Natural killer cell (primary cell): Measurements from ENCODE around the gene RNF17. TPM values are rescaled to one million over a fixed set of nuclear protein-coding genes. Genes with fewer than 3 reads are reported as not detected.
A peak's percentile ranks its signal among the peaks of the same experiment; 100 is the strongest.

ENCODE experiments used
- ATAC-seq, 3 donors: fragments of 150-1000 bp in 2 of 3; fragments of 200-7000 bp in 1 of 3; cut with Tn5 transposase; 1 replicate in 1 of 3; 2 replicates in 2 of 3; pipeline ENCODE4 v1.10.0; 2021; ENCODE audit warnings: mild to moderate bottlenecking in 2 of 3, moderate library complexity in 2 of 3
- DNase-seq, 2 donors: peaks; one replicate each; pipeline versions ENCODE4 v3.0.0 to v3.0.0-alpha.2; 2013 to 2021; ENCODE audit warnings: mixed read lengths in 1 of 2
- H3K27ac ChIP-seq: one replicate; pipeline ENCODE4 v1.5.1; 2013; ENCODE audit warnings: mild to moderate bottlenecking, low read length
- H3K27me3 ChIP-seq: one replicate; pipeline ENCODE4 v1.6.1; 2013; ENCODE audit warnings: low read length; ENCODE audit not compliant: control insufficient read depth, insufficient read depth
- H3K36me3 ChIP-seq: one replicate; pipeline ENCODE4 v1.6.1; 2013; ENCODE audit warnings: low read length; ENCODE audit not compliant: control insufficient read depth, insufficient read depth
- H3K4me1 ChIP-seq: one replicate; pipeline ENCODE4 v1.6.1; 2013; ENCODE audit warnings: low read length; ENCODE audit not compliant: control insufficient read depth, insufficient read depth
- H3K4me3 ChIP-seq: one replicate; pipeline ENCODE4 v1.5.1; 2013; ENCODE audit warnings: low read length
- H3K9me3 ChIP-seq: one replicate; pipeline ENCODE4 v1.6.1; 2013; ENCODE audit warnings: low read length; ENCODE audit not compliant: control insufficient read depth, insufficient read depth
- H3K27ac Mint-ChIP-seq, 2 donors: one replicate each; pipeline ENCODE4 v1.8.0; 2022; ENCODE audit warnings: mild to moderate bottlenecking in 2 of 2, mixed read lengths in 2 of 2, moderate library complexity in 1 of 2
- H3K27me3 Mint-ChIP-seq, 2 donors: one replicate each; pipeline ENCODE4 v1.8.0; 2022; ENCODE audit warnings: low read depth in 2 of 2, mixed read lengths in 2 of 2
- H3K36me3 Mint-ChIP-seq: one replicate; pipeline ENCODE4 v1.8.0; 2022; ENCODE audit warnings: mixed read lengths
- H3K4me1 Mint-ChIP-seq, 2 donors: one replicate each; pipeline ENCODE4 v1.8.0; 2022; ENCODE audit warnings: mixed read lengths in 2 of 2
- H3K4me3 Mint-ChIP-seq: one replicate; pipeline ENCODE4 v1.8.0; 2022; ENCODE audit warnings: mild to moderate bottlenecking, moderate library complexity, mixed read lengths
- H3K9me3 Mint-ChIP-seq, 2 donors: one replicate each; pipeline ENCODE4 v1.8.0; 2022; ENCODE audit warnings: mixed read lengths in 2 of 2
- CTCF ChIP-seq: fragments of 200-600 bp; IDR thresholded peaks from one replicate; pipeline ENCODE4 v1.8.0; 2022; ENCODE audit warnings: antibody characterized with exemption
- WGBS: methylation state at CpG from one replicate; pipeline ENCODE4 v1.1.7; 2013; ENCODE audit warnings: missing lambda C conversion rate; ENCODE audit not compliant: insufficient coverage; 5-methylcytosine and 5-hydroxymethylcytosine counted together
- intact Hi-C: fragments of 100-400 bp; cut with micrococcal nuclease; formaldehyde crosslinking; loops from one replicate; pipeline ENCODE4 v1.14.2; 2022
- total RNA-seq, 4 donors: library from RNA; stranded (reverse); fragments of 120-200 nt in 1 of 4; gene quantifications; one replicate each; pipeline versions ENCODE4 v1.2.3 to v1.2.4, GENCODE V29; 2013 to 2022

Gene RNF17
- total RNA-seq, 3 donors from 2014 or later (not counting 1 experiment from before 2014, with no cell fraction given) = not detected

DNA sequence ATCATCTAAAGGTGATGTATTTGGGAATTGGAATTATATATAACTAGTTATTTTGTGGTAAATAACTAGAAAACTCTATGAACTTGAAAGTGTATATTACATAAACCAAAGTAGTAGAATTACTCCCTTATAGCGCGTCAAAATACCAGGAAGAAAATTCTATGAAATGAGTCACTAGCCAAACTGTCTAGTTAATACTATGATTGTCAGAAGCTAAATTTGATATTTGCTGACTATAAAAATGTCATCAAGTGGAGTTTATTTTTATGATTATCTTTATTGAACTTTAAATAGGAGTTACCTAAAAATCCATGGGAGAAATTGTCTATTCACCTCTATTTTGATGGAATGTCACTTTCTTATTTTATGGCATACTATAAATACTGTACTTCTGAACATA is 100.6 kb downstream of the RNF17 start:
- H3K27me3 Mint-ChIP-seq = peaks cover 2 to 17% of the 10 kb centered on the region in 2 donors
- intact Hi-C loops = no loop called here

GRCh38 chr13:24865163-24865953 is 101.4 kb downstream of the RNF17 start:
- H3K27ac Mint-ChIP-seq = peak overlapping the region; percentile 17 to 30
- no peak overlapping the region for H3K4me3 ChIP-seq
- intact Hi-C loops = no loop called here
- H3K27ac ChIP-seq = no peak overlapping the region
- H3K4me1 ChIP-seq = no peaks in the 10 kb centered on the region
- DNase-seq = no peak
- 10% methylated on average over 3 of the region's 5 CpGs for WGBS
- no peaks in the 10 kb centered on the region for H3K9me3 ChIP-seq
- no peaks in the 10 kb centered on the region for H3K36me3 Mint-ChIP-seq
- H3K4me3 Mint-ChIP-seq = no peak overlapping the region
- peaks cover 9 to 11% of the 10 kb centered on the region in 2 donors for H3K4me1 Mint-ChIP-seq
- no peaks in the 10 kb centered on the region for H3K36me3 ChIP-seq
- TF ChIP-seq CTCF = no peak
- ATAC-seq = peak in 1 of 3 donors; percentile 30
- H3K27me3 Mint-ChIP-seq = peaks cover 2 to 17% of the 10 kb centered on the region in 2 donors
- H3K27me3 ChIP-seq = no peaks in the 10 kb centered on the region
- no peaks in the 10 kb centered on the region for H3K9me3 Mint-ChIP-seq

More for the DNA sequence above, 100.6 kb downstream of the RNF17 start:
- no peak for TF ChIP-seq CTCF
- Histone ChIP-seq H3K9me3 (no peaks in the 10 kb centered on the region), H3K36me3 (no peaks in the 10 kb centered on the region), H3K4me1 (no peaks in the 10 kb centered on the region), H3K27me3 (no peaks in the 10 kb centered on the region), H3K27ac (no peak overlapping the region), H3K4me3 (no peak overlapping the region)
- no peak for ATAC-seq
- no peaks in the 10 kb centered on the region for H3K9me3 Mint-ChIP-seq
- H3K27ac Mint-ChIP-seq = no peak overlapping the region
- peaks cover 9 to 11% of the 10 kb centered on the region in 2 donors for H3K4me1 Mint-ChIP-seq
- H3K36me3 Mint-ChIP-seq = no peaks in the 10 kb centered on the region
- no peak overlapping the region for H3K4me3 Mint-ChIP-seq
- DNase-seq = no peak
- no CpG with 5 or more reads among the region's 2 CpGs for WGBS

DNA sequence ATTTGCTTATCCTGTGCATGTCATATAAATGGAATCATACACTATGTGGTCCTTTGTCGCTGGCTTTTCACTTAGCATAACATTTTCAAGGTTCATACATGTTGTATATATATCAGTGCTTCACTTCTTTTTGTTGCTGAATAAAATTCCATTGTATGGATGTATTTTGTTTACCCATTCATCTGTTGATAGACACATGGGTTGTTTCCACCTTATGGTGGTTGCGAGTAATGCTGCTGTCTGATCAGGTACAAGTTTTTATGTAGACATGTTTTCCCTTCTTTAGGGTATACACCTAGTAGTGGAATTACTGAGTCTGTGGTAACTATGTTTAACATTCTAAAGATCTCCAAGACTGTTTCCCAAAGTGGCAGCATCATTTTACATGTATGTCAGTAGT is 102.5 kb downstream of the RNF17 start:
- Mint-ChIP-seq H3K27ac (no peak overlapping the region), H3K4me3 (no peak overlapping the region), H3K4me1 (peaks cover 9 to 11% of the 10 kb centered on the region in 2 donors), H3K36me3 (no peaks in the 10 kb centered on the region), H3K9me3 (no peaks in the 10 kb centered on the region), H3K27me3 (peaks cover 2 to 16% of the 10 kb centered on the region in 2 donors)
- Histone ChIP-seq H3K27ac (no peak overlapping the region), H3K36me3 (no peaks in the 10 kb centered on the region), H3K4me1 (no peaks in the 10 kb centered on the region), H3K9me3 (no peaks in the 10 kb centered on the region), H3K27me3 (no peaks in the 10 kb centered on the region), H3K4me3 (no peak overlapping the region)
- intact Hi-C loops = no loop called here
- ATAC-seq (no peak), DNase-seq (no peak)
- no peak for TF ChIP-seq CTCF
- no CpG with 5 or more reads among the region's 2 CpGs for WGBS
